Epithelial cell of esophagus (primary cell): ENCODE results near the gene DDX25.
"Not testable (repeated sequence)": the region's sequence is repeated elsewhere in the genome, so short reads cannot be mapped to it uniquely, and the experiment has no call there.

Source experiments
- DNase-seq: peaks from one replicate; pipeline ENCODE4 v3.0.0; 2010; ENCODE audit warnings: low read depth
- H3K4me3 ChIP-seq: 2 replicates; pipeline ENCODE4 v1.5.1; 2011; ENCODE audit warnings: mild to moderate bottlenecking, low read length, control low read depth
- TF ChIP-seq, protein P1 (sequence below): IDR thresholded peaks from 2 replicates; pipeline ENCODE4 v1.5.1; 2011; ENCODE audit warnings: low read depth, mild to moderate bottlenecking, low read length, control low read depth, inconsistent platforms; ENCODE audit not compliant: insufficient read depth; ENCODE audit errors: missing control alignments

The DDX25 gene

GRCh38 chr11:125910226-125910849, 6.0 kb downstream of the DDX25 start:
- TF ChIP-seq, protein P1, sequence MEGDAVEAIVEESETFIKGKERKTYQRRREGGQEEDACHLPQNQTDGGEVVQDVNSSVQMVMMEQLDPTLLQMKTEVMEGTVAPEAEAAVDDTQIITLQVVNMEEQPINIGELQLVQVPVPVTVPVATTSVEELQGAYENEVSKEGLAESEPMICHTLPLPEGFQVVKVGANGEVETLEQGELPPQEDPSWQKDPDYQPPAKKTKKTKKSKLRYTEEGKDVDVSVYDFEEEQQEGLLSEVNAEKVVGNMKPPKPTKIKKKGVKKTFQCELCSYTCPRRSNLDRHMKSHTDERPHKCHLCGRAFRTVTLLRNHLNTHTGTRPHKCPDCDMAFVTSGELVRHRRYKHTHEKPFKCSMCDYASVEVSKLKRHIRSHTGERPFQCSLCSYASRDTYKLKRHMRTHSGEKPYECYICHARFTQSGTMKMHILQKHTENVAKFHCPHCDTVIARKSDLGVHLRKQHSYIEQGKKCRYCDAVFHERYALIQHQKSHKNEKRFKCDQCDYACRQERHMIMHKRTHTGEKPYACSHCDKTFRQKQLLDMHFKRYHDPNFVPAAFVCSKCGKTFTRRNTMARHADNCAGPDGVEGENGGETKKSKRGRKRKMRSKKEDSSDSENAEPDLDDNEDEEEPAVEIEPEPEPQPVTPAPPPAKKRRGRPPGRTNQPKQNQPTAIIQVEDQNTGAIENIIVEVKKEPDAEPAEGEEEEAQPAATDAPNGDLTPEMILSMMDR, result no peak
- H3K4me3 ChIP-seq, result no peak overlapping the region
- no peak for DNase-seq

DNA sequence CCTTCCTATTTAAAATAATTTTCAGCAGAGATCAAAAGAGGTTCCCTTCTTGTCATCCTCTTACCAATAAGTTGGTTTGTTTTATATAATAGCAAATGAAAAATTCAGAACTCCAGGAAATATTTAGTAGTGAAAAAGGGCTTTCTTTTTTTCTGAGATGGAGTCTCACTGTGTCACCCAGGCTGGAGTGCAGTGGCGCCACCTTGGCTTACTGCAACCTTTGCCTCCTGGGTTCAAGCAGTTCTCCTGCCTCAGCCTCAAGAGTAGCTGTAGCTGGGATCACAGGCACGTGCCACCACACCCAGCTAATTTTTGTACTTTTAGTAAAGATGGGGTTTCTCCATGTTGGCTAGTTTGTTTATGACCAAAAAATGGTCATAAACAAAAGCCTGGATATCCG, 10.3 kb downstream of the DDX25 start:
- TF ChIP-seq, protein P1, result peak; percentile 5
- H3K4me3 ChIP-seq, DNase-seq: not testable (repeated sequence)

DNA sequence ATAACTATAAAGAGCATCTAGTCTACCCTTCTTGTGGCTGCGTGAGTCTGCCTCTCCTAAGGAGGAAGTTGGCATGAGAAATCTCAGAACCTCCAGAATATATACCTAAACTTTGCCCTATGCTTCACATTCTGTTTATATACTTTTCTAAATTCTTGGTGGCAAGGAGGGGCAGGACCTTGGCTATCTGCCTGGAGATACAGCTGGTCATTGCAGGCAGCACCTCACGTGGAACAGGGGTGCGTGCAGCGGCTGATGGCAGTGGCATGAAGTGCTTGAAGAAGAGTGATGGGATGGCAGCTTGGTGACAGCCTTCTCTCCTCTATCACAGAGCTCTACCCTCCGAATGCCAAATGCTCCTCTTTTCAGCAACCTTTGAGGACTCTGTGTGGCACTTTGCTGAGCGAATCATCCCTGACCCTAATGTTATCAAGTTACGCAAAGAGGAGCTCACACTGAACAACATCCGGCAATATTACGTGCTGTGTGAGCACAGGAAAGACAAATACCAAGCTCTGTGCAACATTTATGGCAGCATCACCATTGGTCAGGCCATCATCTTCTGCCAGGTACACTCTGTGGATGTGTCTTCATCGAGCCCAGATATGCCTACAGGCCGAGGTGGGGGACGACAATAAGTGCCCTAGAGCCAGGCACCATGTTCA, 12.5 kb downstream of the DDX25 start:
- no peak overlapping the region for H3K4me3 ChIP-seq
- TF ChIP-seq, protein P1, result no peak
- DNase-seq, result no peak

DNA sequence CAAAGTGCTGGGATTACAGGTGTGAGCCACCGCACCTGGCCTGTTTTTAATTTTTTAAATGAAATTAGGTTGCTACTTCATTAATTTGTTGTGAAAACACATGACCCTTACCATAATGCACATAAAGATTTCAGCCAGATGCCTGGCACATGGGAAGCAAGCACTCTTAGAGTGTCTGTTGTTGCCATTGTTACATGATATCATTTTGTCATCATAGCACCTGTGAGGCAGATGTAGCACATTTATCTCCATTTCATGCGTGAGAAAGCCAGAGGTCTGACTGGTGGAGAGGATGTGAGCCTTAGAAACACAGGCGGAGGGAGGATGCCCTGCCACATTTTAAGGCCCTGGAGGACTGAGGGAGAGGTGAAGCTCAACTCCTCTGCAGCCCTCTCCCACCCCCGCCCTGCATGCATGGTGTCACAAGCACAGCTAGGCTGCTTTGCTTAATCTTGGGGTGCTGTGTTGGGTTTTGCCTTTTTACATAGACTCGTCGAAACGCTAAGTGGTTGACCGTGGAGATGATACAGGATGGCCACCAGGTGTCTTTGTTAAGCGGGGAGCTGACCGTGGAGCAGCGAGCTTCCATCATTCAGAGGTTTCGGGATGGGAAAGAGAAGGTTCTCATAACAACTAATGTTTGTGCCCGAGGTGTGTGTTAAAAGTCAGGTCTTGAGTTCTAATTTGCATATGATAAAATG, 14.0 kb downstream of the DDX25 start:
- no peak for DNase-seq
- H3K4me3 ChIP-seq, result no peak overlapping the region
- TF ChIP-seq, protein P1, result no peak

DNA sequence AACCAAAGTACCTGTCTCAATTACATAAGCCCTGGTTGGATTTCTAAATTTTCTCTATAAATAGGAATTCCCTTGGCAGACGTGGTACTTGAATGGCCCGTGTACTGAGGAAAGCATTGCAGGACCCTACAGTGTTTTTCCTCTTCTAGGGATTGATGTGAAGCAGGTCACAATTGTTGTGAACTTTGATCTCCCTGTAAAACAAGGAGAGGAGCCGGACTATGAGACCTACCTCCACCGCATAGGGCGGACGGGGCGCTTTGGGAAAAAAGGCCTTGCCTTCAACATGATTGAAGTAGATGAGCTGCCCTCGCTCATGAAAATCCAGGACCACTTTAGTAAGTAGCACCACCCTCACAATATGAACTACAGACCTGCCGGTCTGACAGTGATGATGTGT, 16.7 kb downstream of the DDX25 start:
- DNase-seq, result no peak
- TF ChIP-seq, protein P1, result no peak
- no peak overlapping the region for H3K4me3 ChIP-seq

DNA sequence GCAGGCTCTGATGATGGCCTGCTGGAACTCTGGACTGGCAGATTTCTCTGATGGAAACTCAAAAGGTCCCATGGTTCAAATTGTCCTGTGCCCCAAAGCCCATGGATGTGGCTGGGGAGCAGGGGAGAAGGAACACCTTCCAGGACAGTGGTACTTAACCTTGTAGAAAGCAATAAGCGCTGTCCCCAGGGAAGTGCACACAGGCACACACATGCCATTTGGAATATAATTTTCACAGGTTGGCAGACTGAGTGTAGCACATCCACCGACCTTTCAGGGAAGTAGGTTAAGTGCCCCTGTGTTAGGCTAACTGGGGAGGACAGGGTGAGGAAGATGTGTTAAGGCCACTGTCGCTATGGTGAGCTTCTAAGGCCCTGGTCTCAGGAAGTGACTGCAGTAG, 17.8 kb downstream of the DDX25 start:
- TF ChIP-seq, protein P1, result no peak
- H3K4me3 ChIP-seq, result no peak overlapping the region
- no peak for DNase-seq
